Measurements from ENCODE around the gene WAC. TPM values are rescaled to one million over a fixed set of nuclear protein-coding genes. Genes with fewer than 3 reads are reported as not detected.

The WAC gene
- total and polyA plus RNA-seq, 4 donors = 27.0 to 227 (median 60.2) TPM

- no peak for DNase-seq
- H3K27me3 ChIP-seq (ENCODE audit: control insufficient read depth in 3 of 3, insufficient read depth in 3 of 3, low read length in 2 of 3) = no peaks in the 10 kb centered on the region
- no peak overlapping the region for H3K9ac ChIP-seq (ENCODE audit: insufficient read depth in 1 of 2, low read length in 2 of 2)
- TF ChIP-seq CTCF (IDR thresholded peaks at IDR 0.05; ENCODE audit: control extremely low read depth, extremely low read depth) = no peak
- H3K4me1 ChIP-seq (ENCODE audit: control insufficient read depth in 5 of 5, insufficient read depth in 5 of 5, low read length in 5 of 5) = peaks cover 0 to 2% (median 0%) of the 10 kb centered on the region in 5 donors
- H3K36me3 ChIP-seq (ENCODE audit: control insufficient read depth in 4 of 4, insufficient read depth in 4 of 4, low read length in 4 of 4) = peaks cover 13 to 61% (median 40%) of the 10 kb centered on the region in 4 donors
- H3K9me3 ChIP-seq (ENCODE audit: control insufficient read depth in 4 of 4, insufficient read depth in 3 of 4, low read length in 3 of 4) = no peaks in the 10 kb centered on the region
- no peak overlapping the region for H3K4me3 ChIP-seq
- no peak overlapping the region for H3K27ac ChIP-seq (ENCODE audit: low read depth in 1 of 2, low read length in 1 of 2)
- no peak for ATAC-seq (ENCODE audit: insufficient read depth, low FRiP score)
- 90 to 91% methylated on average over 2 of the region's 2 CpGs for WGBS, 2 donors
These were observed 83.6 kb downstream of the WAC start for GRCh38 chr10:28616514-28616913.

GRCh38 chr10:28619455-28619854 lies 86.5 kb downstream of the WAC start:
- WGBS, 2 donors = 60 to 84% methylated on average over 4 of the region's 4 CpGs
- no peak overlapping the region for H3K27ac ChIP-seq (ENCODE audit: low read depth in 1 of 2, low read length in 1 of 2)
- no peaks in the 10 kb centered on the region for H3K9me3 ChIP-seq (ENCODE audit: control insufficient read depth in 4 of 4, insufficient read depth in 3 of 4, low read length in 3 of 4)
- DNase-seq (no peak), ATAC-seq (ENCODE audit: insufficient read depth, low FRiP score) (no peak)
- peaks cover 8 to 39% (median 28%) of the 10 kb centered on the region in 4 donors for H3K36me3 ChIP-seq (ENCODE audit: control insufficient read depth in 4 of 4, insufficient read depth in 4 of 4, low read length in 4 of 4)
- no peak overlapping the region for H3K4me3 ChIP-seq
- no peak overlapping the region for H3K9ac ChIP-seq (ENCODE audit: insufficient read depth in 1 of 2, low read length in 2 of 2)
- no peaks in the 10 kb centered on the region for H3K27me3 ChIP-seq (ENCODE audit: control insufficient read depth in 3 of 3, insufficient read depth in 3 of 3, low read length in 2 of 3)
- peaks cover 0 to 2% (median 0%) of the 10 kb centered on the region in 5 donors for H3K4me1 ChIP-seq (ENCODE audit: control insufficient read depth in 5 of 5, insufficient read depth in 5 of 5, low read length in 5 of 5)
- TF ChIP-seq CTCF (IDR thresholded peaks at IDR 0.05; ENCODE audit: control extremely low read depth, extremely low read depth) = no peak

- no peak overlapping the region for H3K9ac ChIP-seq (ENCODE audit: insufficient read depth in 1 of 2, low read length in 2 of 2)
- peaks cover 0 to 2% (median 0%) of the 10 kb centered on the region in 5 donors for H3K4me1 ChIP-seq (ENCODE audit: control insufficient read depth in 5 of 5, insufficient read depth in 5 of 5, low read length in 5 of 5)
- WGBS, 2 donors = 37 to 40% methylated on average over 2 of the region's 2 CpGs
- H3K27ac ChIP-seq (ENCODE audit: low read depth in 1 of 2, low read length in 1 of 2) = no peak overlapping the region
- ATAC-seq (ENCODE audit: insufficient read depth, low FRiP score) (no peak), DNase-seq (no peak)
- no peaks in the 10 kb centered on the region for H3K9me3 ChIP-seq (ENCODE audit: control insufficient read depth in 4 of 4, insufficient read depth in 3 of 4, low read length in 3 of 4)
- H3K4me3 ChIP-seq = no peak overlapping the region
- no peak for TF ChIP-seq CTCF (IDR thresholded peaks at IDR 0.05; ENCODE audit: control extremely low read depth, extremely low read depth)
- no peaks in the 10 kb centered on the region for H3K27me3 ChIP-seq (ENCODE audit: control insufficient read depth in 3 of 3, insufficient read depth in 3 of 3, low read length in 2 of 3)
- peaks cover 8 to 34% (median 22%) of the 10 kb centered on the region in 4 donors for H3K36me3 ChIP-seq (ENCODE audit: control insufficient read depth in 4 of 4, insufficient read depth in 4 of 4, low read length in 4 of 4)
These were observed 87.3 kb downstream of the WAC start for GRCh38 chr10:28620251-28620650.

- no peak for TF ChIP-seq CTCF (IDR thresholded peaks at IDR 0.05; ENCODE audit: control extremely low read depth, extremely low read depth)
- peaks cover 1 to 10% (median 7%) of the 10 kb centered on the region in 4 donors for H3K36me3 ChIP-seq (ENCODE audit: control insufficient read depth in 4 of 4, insufficient read depth in 4 of 4, low read length in 4 of 4)
- H3K9ac ChIP-seq (ENCODE audit: insufficient read depth in 1 of 2, low read length in 2 of 2) = no peak overlapping the region
- DNase-seq = no peak
- no peak for ATAC-seq (ENCODE audit: insufficient read depth, low FRiP score)
- peaks cover 0 to 9% (median 2%) of the 10 kb centered on the region in 5 donors for H3K4me1 ChIP-seq (ENCODE audit: control insufficient read depth in 5 of 5, insufficient read depth in 5 of 5, low read length in 5 of 5)
- H3K27ac ChIP-seq (ENCODE audit: low read depth in 1 of 2, low read length in 1 of 2) = no peak overlapping the region
- H3K4me3 ChIP-seq = no peak overlapping the region
- H3K27me3 ChIP-seq (ENCODE audit: control insufficient read depth in 3 of 3, insufficient read depth in 3 of 3, low read length in 2 of 3) = no peaks in the 10 kb centered on the region
- WGBS, 2 donors = 90 to 91% methylated on average over 7 of the region's 7 CpGs
- no peaks in the 10 kb centered on the region for H3K9me3 ChIP-seq (ENCODE audit: control insufficient read depth in 4 of 4, insufficient read depth in 3 of 4, low read length in 3 of 4)
These were observed 90.6 kb downstream of the WAC start for GRCh38 chr10:28623483-28623882.
